HG02623 (cell line): ENCODE results near the gene FAU.
A peak's percentile ranks its signal among the peaks of the same experiment; 100 is the strongest.

Experiments
- ATAC-seq: cut with Tn5 transposase; IDR thresholded peaks from one replicate; pipeline ENCODE4 v1.9.1; 2021; ENCODE audit warnings: moderate library complexity; ENCODE audit not compliant: unreplicated experiment

Gene FAU

DNA sequence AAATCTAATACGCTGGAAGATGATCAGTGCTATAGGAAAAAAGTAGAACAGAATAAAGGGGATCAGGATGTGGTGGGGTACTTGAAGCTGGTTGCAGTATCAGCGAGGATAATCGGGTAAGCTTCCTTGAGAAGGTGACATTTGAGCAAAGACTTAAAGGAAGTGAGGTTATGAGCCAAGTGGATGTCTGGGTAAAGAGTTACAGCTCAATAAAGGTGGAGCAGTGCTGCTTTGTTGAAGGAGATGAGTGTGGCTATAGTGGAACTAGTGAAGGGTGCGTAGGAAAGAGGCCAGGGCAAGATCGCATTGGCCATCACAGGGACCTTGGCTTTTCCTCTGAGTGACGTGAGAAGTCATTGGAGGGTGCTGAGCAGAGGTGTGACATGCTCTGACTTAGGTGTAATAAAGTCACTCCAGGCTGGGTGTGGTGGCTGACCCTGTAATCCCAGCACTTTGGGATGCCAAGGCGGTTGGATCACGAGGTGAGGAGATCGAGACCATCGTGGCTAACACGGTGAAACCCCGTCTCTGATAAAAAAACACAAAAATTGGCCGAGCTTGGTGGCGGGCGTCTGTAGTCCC lies 14.7 kb upstream of the FAU start:
- ATAC-seq = no peak

DNA sequence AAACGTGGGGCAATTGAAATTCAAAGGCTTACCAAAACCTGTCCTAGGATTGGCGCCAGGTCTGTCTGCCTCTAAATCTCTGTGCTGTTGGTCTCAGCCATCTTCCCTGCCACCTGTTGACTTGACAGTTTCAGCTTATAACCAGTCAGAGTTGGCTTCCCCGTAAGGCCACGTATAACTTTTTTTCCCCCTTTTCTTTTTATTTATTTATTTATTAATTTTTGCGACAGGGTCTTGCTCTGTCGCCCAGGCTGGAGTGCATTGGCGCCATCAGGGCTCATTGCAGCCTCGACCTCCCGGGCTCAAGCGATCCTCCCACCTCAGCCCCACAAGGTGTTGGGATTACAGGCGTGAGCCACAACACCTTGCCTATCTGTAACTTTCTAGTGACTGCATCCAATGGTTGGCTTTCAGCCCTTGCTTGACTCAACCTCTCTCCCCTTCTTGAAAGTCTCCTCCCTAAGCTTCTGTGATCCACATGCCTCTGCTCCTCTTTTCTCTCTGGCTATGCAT lies 13.8 kb upstream of the FAU start:
- no peak for ATAC-seq

DNA sequence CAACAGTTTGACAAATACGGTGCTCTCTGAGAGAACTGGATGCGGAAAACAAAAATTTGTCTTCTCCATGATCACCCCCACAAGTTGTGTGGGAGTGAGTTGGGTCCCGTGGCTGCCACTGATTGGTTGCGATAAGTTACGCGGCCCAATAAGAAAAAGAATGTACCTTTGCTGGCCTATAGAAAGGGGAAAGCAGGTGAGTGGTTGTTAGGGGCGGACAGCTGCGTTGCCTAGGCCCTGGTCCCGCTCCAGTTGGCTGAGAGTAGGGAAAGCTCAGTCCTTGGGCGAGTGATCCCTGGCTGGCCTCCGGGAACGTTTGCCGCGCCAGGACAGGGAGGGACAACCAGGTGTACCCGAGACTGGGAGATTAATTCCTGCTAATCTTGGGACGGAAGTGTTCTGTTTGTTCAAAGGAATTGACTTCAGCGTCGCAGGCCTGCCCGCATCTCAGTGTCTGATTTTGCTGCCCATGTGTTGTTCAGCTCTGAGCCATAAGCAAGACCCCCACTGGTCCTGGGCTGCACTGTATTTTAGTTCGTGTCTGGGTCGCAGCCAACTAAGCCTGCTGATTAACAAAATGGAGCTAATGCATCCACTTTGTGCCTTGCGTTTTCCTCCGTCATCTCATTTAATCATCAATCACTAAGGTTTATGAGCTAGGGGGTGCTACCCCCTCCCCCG lies 13.2 kb upstream of the FAU start:
- peak; percentile 52 for ATAC-seq

DNA sequence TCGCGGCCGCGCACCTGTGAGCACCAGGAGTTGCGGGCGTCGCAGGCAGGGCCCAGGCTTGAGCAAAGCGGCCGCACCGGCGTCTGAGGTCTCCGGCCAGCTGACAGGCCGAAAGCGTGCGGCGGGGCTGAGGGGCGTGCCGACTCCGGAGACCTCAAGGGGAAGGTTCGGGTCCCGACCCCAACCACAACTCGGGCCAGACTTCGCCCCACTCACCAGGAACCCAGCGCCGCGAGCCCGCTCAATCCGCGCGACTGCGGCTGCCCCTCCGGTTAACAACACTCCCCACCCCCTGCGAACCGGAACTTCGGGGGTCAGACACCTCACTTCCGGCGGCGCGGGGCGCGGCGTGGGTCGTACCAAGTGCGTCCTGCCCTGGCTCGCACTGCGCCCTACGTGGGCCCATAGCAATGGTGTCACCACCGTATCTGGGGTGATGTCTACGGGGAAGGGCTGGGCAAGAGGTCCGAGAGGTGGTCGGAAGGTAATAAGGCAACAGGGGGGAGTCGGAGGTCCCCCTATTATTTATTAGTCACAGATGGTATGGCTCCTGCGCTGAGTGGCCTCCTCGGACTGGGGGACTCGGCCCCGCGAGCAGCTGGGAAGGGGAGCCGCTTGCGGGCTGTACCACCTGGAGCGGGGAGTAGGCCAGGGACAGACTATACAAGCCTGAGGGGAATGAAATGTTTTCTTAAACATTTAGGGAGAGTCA lies 12.5 kb upstream of the FAU start, which contains the start of gene SYVN1:
Gene SYVN1 (minus strand): TSS at position 280 of the 712 bp plus-strand sequence. CDS start 918 bp downstream, outside the sequence.
- ATAC-seq = peak; percentile 56

DNA sequence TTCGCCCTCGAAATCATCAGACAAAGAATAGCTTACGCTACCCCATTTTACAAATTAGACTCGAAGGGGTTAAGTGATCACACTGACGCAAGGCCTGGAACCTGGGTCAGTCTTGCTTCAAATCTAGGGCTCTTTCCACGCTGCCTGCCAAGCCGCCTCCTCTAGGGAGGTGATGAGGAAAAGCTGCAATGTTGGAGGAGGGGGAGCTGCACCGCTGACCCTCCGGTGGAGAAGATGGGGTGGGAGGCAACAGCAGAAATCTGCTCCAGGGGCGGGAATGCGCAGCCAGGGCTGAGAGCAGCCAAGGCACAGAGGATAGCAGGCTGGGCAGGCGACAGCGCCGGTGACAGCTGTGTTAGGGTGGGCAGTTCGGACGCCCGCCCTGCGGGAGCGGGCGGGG lies 11.8 kb upstream of the FAU start:
- ATAC-seq = no peak

DNA sequence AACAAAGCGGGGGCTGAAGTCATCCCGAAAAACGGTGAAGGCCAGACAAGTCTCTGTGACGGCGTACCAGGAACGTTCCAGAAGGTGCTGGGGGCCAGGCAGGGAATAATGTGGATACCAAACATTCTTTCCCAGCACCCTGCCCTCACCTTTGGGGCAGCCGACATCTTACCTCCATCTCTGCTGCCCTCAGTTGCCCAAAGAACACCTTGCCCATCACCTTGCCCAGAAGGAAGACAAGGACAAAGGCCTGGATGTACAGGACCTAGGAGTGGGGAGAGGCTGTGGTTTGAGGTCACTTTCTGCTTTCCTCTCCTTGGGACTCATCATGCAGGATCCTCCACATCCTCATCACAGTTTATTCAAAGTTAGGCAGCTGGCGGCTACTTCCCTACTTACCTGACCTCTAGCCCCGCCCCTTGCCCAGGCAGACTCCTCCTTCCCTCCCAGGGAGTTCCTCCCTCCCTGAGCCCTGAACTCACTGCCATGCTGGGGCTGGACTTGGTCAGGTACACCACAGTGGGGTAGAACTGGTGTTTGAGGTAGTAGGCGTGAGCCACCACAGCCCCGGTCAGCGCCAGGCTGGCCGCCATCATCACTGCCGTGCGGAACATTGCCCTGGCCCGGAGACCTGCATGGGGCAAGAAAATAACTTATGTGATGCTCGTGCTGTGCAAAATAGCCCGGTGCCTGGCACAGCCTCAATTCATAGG lies 11.2 kb upstream of the FAU start:
- ATAC-seq = no peak

DNA sequence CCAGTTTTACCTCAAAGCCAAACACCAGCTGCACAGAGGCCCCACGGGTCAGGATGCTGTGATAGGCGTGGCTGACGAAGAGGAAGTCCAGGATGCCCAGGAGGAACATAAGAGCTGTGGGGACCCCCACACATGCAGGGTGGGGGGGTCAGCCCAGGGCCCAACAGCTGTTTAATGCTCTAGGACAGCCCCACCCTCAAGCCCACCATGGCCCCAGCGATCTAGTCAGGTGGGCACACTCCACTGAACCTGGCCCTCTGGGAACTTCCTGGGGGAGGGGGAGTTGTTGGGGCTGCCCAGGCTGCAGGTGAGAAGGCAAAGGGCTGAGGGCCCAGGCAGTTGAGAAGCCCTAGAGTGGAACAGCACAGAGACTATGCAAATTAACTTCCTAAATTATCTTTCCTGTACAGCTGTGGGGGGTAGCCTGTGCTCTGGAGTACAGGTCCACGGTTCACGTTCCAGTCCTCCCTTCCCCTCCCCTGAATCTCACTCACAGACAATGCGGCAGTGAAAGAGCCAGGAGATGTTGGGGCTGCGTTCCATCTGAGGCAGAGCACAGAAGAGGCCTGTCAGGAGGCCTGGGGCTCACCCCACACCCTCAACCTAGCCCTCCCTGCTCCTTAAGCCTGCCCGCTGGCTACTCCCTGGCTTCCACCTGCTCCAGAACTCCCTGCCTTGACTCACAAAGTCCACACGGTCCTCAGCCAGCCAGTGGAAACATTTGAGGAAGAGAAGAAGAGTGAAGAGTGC lies 10.5 kb upstream of the FAU start:
- ATAC-seq = no peak

DNA sequence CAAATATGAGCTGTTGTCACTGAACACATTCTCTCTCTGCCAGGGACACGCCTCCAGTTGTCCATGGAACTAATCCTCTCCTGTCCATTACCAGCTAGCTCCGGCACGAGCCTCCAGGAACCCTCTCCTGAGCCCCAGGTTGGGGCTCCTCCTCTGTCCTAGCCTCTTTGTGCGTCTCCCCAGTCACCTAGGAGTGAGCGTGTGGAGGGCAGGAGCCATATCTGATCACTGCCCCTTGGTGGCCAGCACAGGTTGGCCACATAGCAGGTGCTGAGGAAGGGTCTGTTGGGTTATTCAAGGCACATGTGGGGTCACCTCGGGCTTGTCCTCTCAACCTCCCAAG lies 9.9 kb upstream of the FAU start:
- no peak for ATAC-seq

DNA sequence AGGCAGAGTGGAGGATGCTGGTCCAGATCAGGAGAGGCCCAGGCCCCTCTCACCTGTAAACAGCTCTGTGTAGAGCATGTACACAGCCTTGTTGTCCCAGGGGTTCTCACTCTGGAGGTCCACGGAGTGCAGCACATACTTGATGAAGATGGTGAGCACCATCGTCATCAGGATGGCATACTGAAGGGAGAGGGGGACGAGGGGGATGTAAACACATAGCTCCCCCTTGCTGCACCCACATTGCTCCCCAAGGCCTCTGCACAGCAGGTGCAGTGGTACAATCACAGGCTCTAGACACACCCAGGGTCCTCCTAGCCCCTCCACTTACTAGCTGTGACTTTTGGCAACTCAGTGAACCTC lies 9.5 kb upstream of the FAU start:
- no peak for ATAC-seq

DNA sequence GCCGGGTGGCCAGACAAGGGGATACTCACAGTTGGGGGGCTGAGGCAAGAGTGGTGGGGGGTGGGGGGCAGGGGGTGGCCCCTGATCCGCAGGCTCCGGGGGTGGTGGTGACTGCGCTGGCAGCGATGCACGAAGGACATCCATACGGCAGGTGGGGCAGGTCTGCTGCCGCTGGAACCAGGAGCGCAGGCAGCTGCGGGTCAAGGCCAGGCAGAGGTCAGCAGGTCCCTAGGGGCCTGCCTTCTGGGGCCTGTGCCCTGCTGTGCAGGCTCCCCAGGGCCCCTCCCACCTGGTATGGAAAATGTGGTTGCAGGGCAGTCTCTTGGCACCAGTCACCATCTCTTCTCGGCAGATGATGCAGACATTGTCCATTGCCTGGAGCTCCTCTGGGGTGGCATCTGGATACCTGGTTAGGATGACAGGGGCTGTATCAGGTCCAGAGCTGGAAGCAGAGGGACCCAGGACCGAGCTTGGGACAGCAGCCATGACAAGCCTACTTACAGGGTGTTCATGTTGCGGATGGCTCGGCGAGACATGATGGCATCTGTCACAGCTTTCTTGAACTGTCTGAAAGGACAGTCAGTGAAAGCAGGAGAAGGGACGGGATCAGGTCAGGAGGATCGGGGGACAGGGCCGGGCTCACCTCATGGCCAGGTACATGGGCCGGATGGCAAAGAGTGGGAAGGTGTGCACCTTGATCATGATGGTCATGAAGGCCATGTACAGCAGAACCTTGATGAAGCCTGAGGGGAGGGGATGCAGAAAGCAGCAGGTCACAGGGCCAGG lies 8.9 kb upstream of the FAU start:
- ATAC-seq = no peak

DNA sequence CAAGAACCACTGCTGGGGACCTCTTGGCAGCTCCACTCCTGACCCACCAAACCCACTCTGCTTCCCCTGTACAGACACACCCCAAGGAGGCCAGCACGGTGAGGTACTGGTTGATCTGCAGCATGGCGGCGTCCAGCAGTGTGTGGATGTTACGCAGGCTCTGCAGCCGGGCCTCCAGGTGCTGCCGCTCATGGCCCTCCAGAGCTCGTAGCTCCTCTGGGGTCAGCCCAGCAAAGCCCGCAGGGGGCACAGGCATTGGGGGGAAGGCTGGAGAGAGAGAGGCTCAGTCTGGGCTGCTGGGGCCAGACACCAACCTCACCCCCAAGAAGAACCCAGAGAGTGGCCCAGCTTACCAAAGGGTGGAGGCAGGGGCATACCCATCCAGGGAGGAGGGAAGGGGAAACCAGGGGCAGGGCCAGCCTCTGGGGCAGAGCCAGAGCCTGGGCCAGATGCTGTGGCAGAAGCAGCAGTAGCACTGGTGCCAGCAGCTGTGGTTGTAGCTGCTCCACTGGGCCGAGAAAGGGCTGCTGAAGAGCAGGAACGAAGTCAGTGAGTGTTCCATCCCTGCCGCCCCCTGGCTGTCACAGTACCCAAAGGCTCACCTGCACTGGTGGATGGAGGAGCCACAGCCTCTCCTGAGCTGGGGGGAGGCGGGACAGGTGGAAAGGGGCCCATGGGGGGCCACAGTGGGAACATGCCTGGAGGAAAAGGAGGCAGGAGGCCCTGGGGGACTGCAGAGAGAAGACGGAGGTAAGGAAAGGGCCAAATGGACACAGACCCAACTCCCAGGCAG lies 7.9 kb upstream of the FAU start:
- ATAC-seq = no peak

DNA sequence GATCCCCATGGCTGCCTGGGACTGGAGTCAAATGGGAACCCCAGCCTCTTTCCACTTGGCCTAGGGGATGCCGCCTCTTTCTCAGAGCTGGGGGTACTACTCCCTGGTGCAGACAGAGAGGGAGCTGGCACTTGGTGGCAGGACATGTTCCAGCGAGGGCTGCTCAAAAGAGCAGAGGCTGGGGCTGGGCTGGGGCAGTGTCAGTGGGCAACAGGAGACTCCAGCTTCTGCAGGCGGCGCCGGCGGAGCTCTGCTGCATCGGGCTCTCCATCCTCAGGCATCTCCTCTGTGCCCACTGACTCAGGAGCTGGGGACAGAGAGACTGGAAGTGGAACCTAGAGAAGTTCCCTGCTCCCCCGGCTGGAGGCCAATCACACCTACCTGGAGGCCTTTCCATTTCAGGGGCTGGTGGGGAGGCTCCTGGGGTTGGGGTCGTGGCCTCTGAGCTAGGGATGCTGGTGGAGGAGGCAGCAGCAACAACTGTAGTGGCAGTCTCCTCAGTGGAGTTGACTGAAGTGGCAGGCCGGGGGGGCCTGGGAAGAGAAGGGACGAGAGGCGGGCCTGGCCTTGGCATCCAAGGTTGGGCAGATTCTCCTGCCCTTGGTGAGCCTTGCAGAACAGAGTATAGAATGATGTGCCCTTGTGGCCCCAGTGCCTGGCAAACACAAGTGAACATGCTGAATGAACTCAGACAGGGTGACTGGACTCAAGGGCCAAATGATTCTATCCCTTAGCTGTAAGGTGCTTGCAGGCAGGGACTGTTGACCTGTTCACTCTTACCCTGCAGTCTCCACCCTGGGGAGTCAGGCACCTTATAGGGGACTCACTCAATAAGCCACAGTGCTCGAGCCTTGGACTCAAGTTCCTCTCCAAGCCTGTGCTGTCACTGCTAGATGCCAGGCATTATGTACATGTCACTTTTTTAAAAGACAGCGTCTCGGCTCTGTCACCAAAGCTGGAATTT lies 6.5 kb upstream of the FAU start:
- ATAC-seq = no peak

DNA sequence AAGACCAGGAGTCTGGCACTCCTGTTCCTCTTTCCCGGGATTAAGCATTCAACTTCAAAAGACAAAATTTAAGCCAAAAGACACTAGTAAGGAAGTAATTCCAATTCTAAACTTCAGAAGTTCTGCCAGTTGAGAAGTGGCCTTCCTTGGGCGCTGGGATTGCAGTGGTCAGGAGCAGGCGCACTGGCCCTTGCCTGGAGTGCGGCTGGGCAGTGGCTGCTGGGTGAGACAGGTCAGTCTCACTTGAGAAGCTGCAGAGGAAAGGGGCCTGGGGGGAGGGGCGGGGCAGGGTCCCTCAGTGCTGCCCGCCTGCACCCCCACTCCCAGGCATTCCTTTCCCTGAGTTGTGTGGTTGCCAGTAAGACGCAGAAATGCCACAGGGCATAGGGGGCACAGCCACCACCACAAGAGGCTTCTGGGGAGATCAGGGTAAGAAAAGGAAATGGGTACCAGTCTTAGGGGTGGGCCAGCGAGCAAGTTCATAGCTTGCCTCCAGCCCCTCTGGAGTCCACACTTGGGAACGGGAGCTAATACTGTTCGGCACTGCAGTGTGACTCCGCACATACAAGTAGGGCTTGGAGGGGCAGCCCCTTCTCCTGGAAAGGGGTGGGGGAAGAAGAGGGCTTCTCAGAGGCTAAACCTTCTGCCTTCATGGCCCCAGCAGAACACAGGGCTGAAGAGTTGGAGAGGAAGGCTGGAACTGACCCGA lies 5.7 kb upstream of the FAU start:
- no peak for ATAC-seq

DNA sequence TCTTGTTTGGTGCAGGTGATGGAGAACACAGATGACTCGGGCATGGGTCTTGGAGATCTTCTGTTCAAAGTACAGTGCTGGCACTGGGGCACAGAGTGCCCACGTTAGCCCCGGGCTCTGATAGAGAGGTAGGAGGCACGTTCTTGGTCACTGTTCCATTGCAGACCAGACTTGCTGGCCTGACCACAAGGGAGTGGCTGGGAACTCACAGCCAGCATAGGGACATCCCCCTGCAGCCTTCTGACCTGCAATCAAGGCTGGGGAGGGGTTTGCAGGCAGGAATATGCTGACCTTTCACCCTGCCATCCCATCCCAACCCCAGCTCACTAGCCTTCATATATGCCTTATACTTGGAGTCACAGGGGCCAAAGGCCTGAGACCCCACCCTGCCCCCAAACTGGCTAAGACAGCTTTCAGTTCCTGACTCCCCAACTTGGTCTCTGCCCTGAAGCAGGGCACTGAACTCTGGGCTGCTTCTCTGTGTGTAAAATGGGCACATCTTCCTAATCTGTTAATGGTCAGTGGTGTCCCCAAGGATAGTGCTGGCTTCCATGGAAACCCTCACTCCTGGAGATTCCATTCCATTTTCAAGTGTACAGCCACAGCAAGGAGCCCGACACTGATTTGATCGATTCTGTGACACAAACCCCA lies 4.8 kb upstream of the FAU start:
- no peak for ATAC-seq

DNA sequence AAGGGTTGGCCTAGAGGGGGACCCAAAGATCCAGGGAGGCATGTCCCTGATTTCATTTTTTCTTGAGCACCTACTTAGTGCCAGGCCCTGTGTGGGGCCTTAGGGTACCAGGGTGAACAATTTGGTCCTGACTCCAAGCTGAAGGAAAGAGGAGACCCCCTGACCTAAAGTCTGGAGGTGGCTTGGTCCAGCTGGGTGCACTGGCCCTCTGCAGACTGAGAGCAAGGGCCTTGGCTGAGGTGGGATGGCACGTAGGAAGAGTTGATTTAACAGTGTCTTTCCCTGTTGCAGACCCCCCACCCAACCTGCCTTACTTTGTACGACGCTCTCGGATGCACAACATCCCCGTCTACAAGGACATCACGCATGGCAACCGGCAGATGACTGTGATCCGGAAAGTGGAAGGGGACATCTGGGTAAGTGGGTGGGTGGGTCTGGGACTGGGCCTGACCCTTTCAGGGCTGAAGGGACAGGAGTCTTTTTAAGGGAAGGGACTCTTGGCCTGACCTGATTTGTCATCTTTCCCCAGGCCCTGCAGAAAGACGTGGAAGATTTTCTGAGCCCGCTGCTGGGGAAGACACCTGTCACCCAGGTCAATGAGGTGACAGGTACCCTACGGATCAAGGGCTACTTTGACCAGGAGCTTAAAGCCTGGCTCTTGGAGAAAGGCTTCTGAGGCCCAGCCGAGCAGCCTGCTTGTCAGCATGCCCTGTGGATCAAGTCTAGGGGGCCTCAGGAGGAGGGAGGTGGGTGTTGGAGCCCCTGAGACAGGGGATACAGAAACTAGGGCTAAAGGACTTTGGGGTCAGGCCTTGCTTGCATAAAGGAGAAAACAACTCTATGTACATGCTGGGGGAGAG lies 3.5 kb upstream of the FAU start:
- no peak for ATAC-seq
